GM12891 (cell line): ENCODE results near the gene IL24.

ENCODE experiments used
- POLR2A ChIP-seq: IDR thresholded peaks from 2 replicates; pipeline ENCODE4 v1.6.1; 2011; ENCODE audit warnings: low read depth, low read length, control low read depth
- POLR2AphosphoS5 ChIP-seq: IDR thresholded peaks from 2 replicates; pipeline ENCODE4 v1.6.1; 2011; ENCODE audit warnings: low read depth, low read length, control low read depth
- POU2F2 ChIP-seq: IDR thresholded peaks from 2 replicates; pipeline ENCODE4 v1.6.1; 2011; ENCODE audit warnings: low read depth, mild to moderate bottlenecking, control low read depth, low read length, moderate library complexity
- SPI1 ChIP-seq: IDR thresholded peaks from 2 replicates; pipeline ENCODE4 v1.6.1; 2011; ENCODE audit warnings: low read depth, low read length, control low read depth
- TAF1 ChIP-seq: IDR thresholded peaks from 2 replicates; pipeline ENCODE4 v1.6.1; 2011; ENCODE audit warnings: low read depth, low read length, control low read depth

DNA sequence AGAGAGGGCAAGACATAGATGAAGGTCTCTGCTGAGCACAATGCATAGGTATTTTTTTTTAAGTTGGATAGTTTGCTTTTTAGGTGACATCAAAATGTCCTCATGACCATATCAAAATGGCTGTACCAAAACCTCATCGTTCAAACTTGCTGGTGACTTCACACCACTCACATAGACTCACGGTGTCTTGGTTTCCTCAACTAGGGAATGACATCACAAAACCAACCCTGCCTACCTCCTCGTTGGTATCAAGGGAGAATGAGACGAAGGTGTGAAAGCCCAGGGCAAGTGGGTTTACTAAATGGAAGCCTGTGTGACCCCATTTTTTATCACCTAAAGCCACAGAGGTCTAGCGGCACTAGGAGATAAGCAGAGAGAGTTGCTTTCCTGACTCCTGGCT, 47.5 kb downstream of the IL24 start:
- no peak for TF ChIP-seq POLR2A
- no peak for TF ChIP-seq POLR2AphosphoS5
- no peak for TF ChIP-seq POU2F2
- TF ChIP-seq TAF1 = no peak
- no peak for TF ChIP-seq SPI1
